Uterine smooth muscle cell (primary cell): ENCODE measurements around the gene ADAMTS6. TPM values are rescaled to one million over a fixed set of nuclear protein-coding genes. Genes with fewer than 3 reads are reported as not detected.

ENCODE experiments used
- total RNA-seq: library from RNA; depleted of rRNA; stranded (reverse); fragments of >200 nt; gene quantifications from 2 replicates; pipeline ENCODE4 v1.2.3, GENCODE V29; 2014

The ADAMTS6 gene
- 155 and 181 TPM in 2 replicates for total RNA-seq

DNA sequence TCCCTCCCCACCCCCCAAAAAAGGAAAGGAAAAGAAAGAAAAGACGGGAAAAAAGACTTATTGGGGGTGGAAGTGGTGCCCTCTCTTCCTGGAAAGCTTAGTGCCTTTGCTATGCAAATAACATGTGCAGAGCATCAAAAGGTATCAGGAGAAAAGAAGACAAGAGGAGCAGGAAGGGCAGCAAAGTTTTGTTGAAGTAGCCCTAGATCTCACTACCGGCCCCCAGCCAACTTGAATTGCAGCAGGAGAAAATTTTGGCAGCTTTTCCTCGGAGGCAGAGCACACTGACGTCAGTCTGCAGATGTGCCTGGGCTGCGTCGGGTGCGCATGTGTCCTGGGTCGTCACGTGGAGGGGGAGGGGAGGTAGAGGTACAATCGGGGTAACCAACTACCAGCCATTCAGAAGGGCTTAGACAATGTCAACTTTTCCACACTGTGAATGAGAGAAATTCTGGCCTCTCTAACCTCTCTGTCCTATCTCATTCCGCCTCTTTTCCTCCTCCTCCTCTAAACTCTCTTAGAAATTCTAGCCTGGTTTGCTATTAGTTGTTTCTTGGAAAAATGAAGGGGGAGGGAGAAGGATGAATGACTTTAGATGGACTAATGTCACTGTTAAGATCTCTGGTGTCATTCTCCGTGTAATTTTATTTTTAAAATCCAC is at the start of gene ADAMTS6:
Gene ADAMTS6 (minus strand): TSS at position 286 of the 661 bp plus-strand sequence. CDS start 8,247 bp downstream, outside the sequence.

Other genes with a start within 250 kb of the ADAMTS6 start
- gene CENPK, start 81.2 kb upstream of the ADAMTS6 start, total RNA-seq = 12.2 and 37.4 TPM in 2 replicates
- gene PPWD1, start 81.4 kb upstream of the ADAMTS6 start, total RNA-seq = 42.7 and 52.7 TPM in 2 replicates
- gene TRIM23, start 142.4 kb upstream of the ADAMTS6 start, total RNA-seq = 32.1 and 40.4 TPM in 2 replicates
- 4.4 and 5.0 TPM in 2 replicates for gene SHLD3, start 143.1 kb upstream of the ADAMTS6 start, total RNA-seq
- gene TRAPPC13, start 143.1 kb upstream of the ADAMTS6 start, total RNA-seq = 26.4 and 41.5 TPM in 2 replicates
- gene SGTB, start 240.2 kb upstream of the ADAMTS6 start, total RNA-seq = 20.7 and 33.2 TPM in 2 replicates
- 40.0 and 50.1 TPM in 2 replicates for gene NLN, start 240.3 kb upstream of the ADAMTS6 start, total RNA-seq